ENCODE results near the gene ACYP1.
"Not testable (repeated sequence)": the region's sequence is repeated elsewhere in the genome, so short reads cannot be mapped to it uniquely, and the experiment has no call there.

The ACYP1 gene

GRCh38 chr14:75077794-75078193, 14.0 kb upstream of the ACYP1 start:
- in situ Hi-C loops (cut with MboI; ENCODE audit: low pct_unique_long_range_greater_than_20kb, low sequenced_read_pairs, unreplicated experiment): loop anchor here (25.0 kb wide), 1 partner anchor 215 kb away; no protein-coding TSS in a partner anchor
- no peak for DNase-seq (ENCODE audit: low spot score)
- no peak for TF ChIP-seq CTCF (IDR thresholded peaks at IDR 0.05; ENCODE audit: extremely low read depth, insufficient read depth, missing control alignments)

GRCh38 chr14:75070383-75070782, 6.6 kb upstream of the ACYP1 start:
- no peak for DNase-seq (ENCODE audit: low spot score)
- in situ Hi-C loops (cut with MboI; ENCODE audit: low pct_unique_long_range_greater_than_20kb, low sequenced_read_pairs, unreplicated experiment): no loop called here
- no peak for TF ChIP-seq CTCF (IDR thresholded peaks at IDR 0.05; ENCODE audit: extremely low read depth, insufficient read depth, missing control alignments)

- TF ChIP-seq CTCF (IDR thresholded peaks at IDR 0.05; ENCODE audit: extremely low read depth, insufficient read depth, missing control alignments): no peak
- DNase-seq (ENCODE audit: low spot score): no peak
- in situ Hi-C loops (cut with MboI; ENCODE audit: low pct_unique_long_range_greater_than_20kb, low sequenced_read_pairs, unreplicated experiment): no loop called here
Observed at GRCh38 chr14:75069811-75070145, 6.0 kb upstream of the ACYP1 start.

GRCh38 chr14:75069121-75069810, 5.4 kb upstream of the ACYP1 start, which contains the start of gene ZC2HC1C:
ZC2HC1C (plus strand) TSS chr14:75069641; CDS start chr14:75070574, 933 bp downstream.
- no peak for TF ChIP-seq CTCF (IDR thresholded peaks at IDR 0.05; ENCODE audit: extremely low read depth, insufficient read depth, missing control alignments)
- in situ Hi-C loops (cut with MboI; ENCODE audit: low pct_unique_long_range_greater_than_20kb, low sequenced_read_pairs, unreplicated experiment): no loop called here
- peak; percentile 80 for DNase-seq (ENCODE audit: low spot score)

GRCh38 chr14:75068294-75069120, 4.7 kb upstream of the ACYP1 start:
- in situ Hi-C loops (cut with MboI; ENCODE audit: low pct_unique_long_range_greater_than_20kb, low sequenced_read_pairs, unreplicated experiment): no loop called here
- DNase-seq (ENCODE audit: low spot score): no peak
- TF ChIP-seq CTCF (IDR thresholded peaks at IDR 0.05; ENCODE audit: extremely low read depth, insufficient read depth, missing control alignments): no peak

- in situ Hi-C loops (cut with MboI; ENCODE audit: low pct_unique_long_range_greater_than_20kb, low sequenced_read_pairs, unreplicated experiment); DNase-seq (ENCODE audit: low spot score): not testable (repeated sequence)
Observed at GRCh38 chr14:75067765-75068164, 3.9 kb upstream of the ACYP1 start.

- DNase-seq (ENCODE audit: low spot score): no peak
- in situ Hi-C loops (cut with MboI; ENCODE audit: low pct_unique_long_range_greater_than_20kb, low sequenced_read_pairs, unreplicated experiment): no loop called here
- no peak for TF ChIP-seq CTCF (IDR thresholded peaks at IDR 0.05; ENCODE audit: extremely low read depth, insufficient read depth, missing control alignments)
Observed at GRCh38 chr14:75067212-75067611, 3.4 kb upstream of the ACYP1 start.
